GM12878 (cell line): ENCODE data around the gene SBNO2. TPM values are rescaled to one million over a fixed set of nuclear protein-coding genes. Genes with fewer than 3 reads are reported as not detected.

ENCODE experiments used
- ASH2L ChIP-seq: fragments of 300-600, 200-600 bp; sonication (generic); IDR thresholded peaks from 2 replicates; pipeline ENCODE4 v1.6.1; 2017; ENCODE audit warnings: low read depth, mild to moderate bottlenecking, borderline replicate concordance
- BRCA1 ChIP-seq: IDR thresholded peaks from 2 replicates; pipeline ENCODE4 v1.6.1; 2011; ENCODE audit warnings: low read depth, low read length, improper control_type of control experiment
- EGR1 ChIP-seq, 2 experiments: IDR thresholded peaks; 1 replicate in 1 of 2; 2 replicates in 1 of 2; pipeline ENCODE4 v1.6.1; 2011 to 2012; ENCODE audit warnings: low read depth in 2 of 2, low read length in 2 of 2, borderline replicate concordance in 1 of 2, mild to moderate bottlenecking in 1 of 2, moderate library complexity in 1 of 2
- ESRRA ChIP-seq: IDR thresholded peaks from 2 replicates; pipeline ENCODE4 v1.6.1; 2012; ENCODE audit warnings: mild to moderate bottlenecking, low read length, improper control_type of control experiment
- FOS ChIP-seq: IDR thresholded peaks from 3 replicates; pipeline ENCODE4 v1.6.1; 2011; ENCODE audit warnings: borderline replicate concordance; ENCODE audit not compliant: insufficient read length; ENCODE audit errors: extremely low read depth
- IRF5 ChIP-seq: fragments of 450-650 bp; IDR thresholded peaks from 2 replicates; pipeline ENCODE4 v1.6.1; 2017; ENCODE audit warnings: borderline replicate concordance
- PAX8 ChIP-seq: fragments of 450-650 bp; IDR thresholded peaks from 2 replicates; pipeline ENCODE4 v1.6.1; 2017; ENCODE audit warnings: mild to moderate bottlenecking, moderate library complexity
- POLR2AphosphoS2 ChIP-seq: IDR thresholded peaks from 2 replicates; pipeline ENCODE4 v1.6.1; 2011; ENCODE audit warnings: low read depth, mild to moderate bottlenecking, low read length, improper control_type of control experiment, moderate library complexity
- POLR2AphosphoS5 ChIP-seq: IDR thresholded peaks from 2 replicates; pipeline ENCODE4 v1.6.1; 2011; ENCODE audit warnings: mild to moderate bottlenecking, low read length, inconsistent platforms
- POU2F2 ChIP-seq: IDR thresholded peaks from 3 replicates; pipeline ENCODE4 v1.6.1; 2011; ENCODE audit warnings: low read depth, mild to moderate bottlenecking, low read length, borderline replicate concordance
- SMAD1 ChIP-seq: fragments of 450-650 bp; IDR thresholded peaks from 2 replicates; pipeline ENCODE4 v1.6.1; 2018; ENCODE audit warnings: mild to moderate bottlenecking, low read depth; ENCODE audit not compliant: partially characterized antibody
- SRF ChIP-seq, 2 experiments: IDR thresholded peaks; 2 replicates each; pipeline ENCODE4 v1.6.1; 2011; ENCODE audit warnings: low read depth in 2 of 2, low read length in 2 of 2, mild to moderate bottlenecking in 1 of 2, moderate library complexity in 1 of 2
- SUPT20H ChIP-seq: IDR thresholded peaks from 2 replicates; pipeline ENCODE4 v1.6.1; 2011; ENCODE audit warnings: low read depth, mild to moderate bottlenecking, low read length, moderate library complexity, borderline replicate concordance; ENCODE audit not compliant: control insufficient read depth
- SUZ12 ChIP-seq: fragments of 200-600 bp; sonication (generic); IDR thresholded peaks from one replicate; pipeline ENCODE4 v1.6.1; 2018; ENCODE audit warnings: antibody characterized with exemption, mild to moderate bottlenecking; ENCODE audit not compliant: unreplicated experiment
- USF1 ChIP-seq: IDR thresholded peaks from 2 replicates; pipeline ENCODE4 v1.6.1; 2011; ENCODE audit warnings: borderline replicate concordance, low read depth, mild to moderate bottlenecking, moderate library complexity, mixed read lengths, low read length; ENCODE audit not compliant: insufficient read depth; ENCODE audit errors: extremely low read length
- ZBTB4 ChIP-seq: fragments of 450-650 bp; formaldehyde crosslinking; IDR thresholded peaks from 2 replicates; pipeline ENCODE4 v1.4.0; 2022; ENCODE audit warnings: mild to moderate bottlenecking, moderate library complexity
- ZNF24 ChIP-seq: fragments of 450-650 bp; IDR thresholded peaks from 2 replicates; pipeline ENCODE4 v1.6.1; 2017; ENCODE audit warnings: antibody characterized with exemption, mild to moderate bottlenecking
- polyA plus RNA-seq, 11 experiments: library from polyadenylated mRNA; depleted of rRNA in 4 of 11; unstranded in 6 of 11; stranded (reverse) in 5 of 11; fragments of >200 nt; fragmentation: Nextera tagmentation in 4 of 11; fragmentation: Illumina TruSeq in 1 of 11; extraction: Ambion mirVana in 4 of 11; extraction: Trizol in 1 of 11; gene quantifications; 1 replicate in 1 of 11; 2 replicates in 10 of 11; pipeline versions ENCODE4 v1.2.1 to v1.2.3, GENCODE V29; 2011 to 2016; ENCODE audit warnings: inconsistent platforms in 2 of 11, missing spikeins in 2 of 11, low read depth in 1 of 11
- total RNA-seq, 4 experiments: library from RNA; depleted of rRNA in 3 of 4; stranded (reverse); fragments of >200 nt in 3 of 4; fragmentation: Illumina TruSeq in 1 of 4; extraction: Trizol in 1 of 4; gene quantifications; 2 replicates each; pipeline versions ENCODE4 v1.2.1 to v1.2.3, GENCODE V29; 2013 to 2021
- TF ChIP-seq, protein P1 (sequence below): fragments of 450-650 bp; IDR thresholded peaks from 2 replicates; pipeline ENCODE4 v1.6.1; 2017; ENCODE audit warnings: mild to moderate bottlenecking, moderate library complexity

SBNO2 gene
- total and polyA plus RNA-seq, 10 of the 15 experiments (the other 5 are each of a cell fraction or from before 2014, with no cell fraction given) = 0.08 to 44.6 (median 5.4) TPM

GRCh38 chr19:1068009-1069001 is 105.8 kb downstream of the SBNO2 start (continued):
- TF ChIP-seq SUZ12 = no peak
- no peak for TF ChIP-seq BRCA1
- TF ChIP-seq IRF5 = no peak
- no peak for TF ChIP-seq EGR1 (IDR thresholded peaks at IDR 0.05; ENCODE audit: borderline replicate concordance in 1 of 2, low read depth in 2 of 2, low read length in 2 of 2)
- TF ChIP-seq USF1 = no peak
- no peak for TF ChIP-seq PAX8
- no peak for TF ChIP-seq FOS
- no peak for TF ChIP-seq POLR2AphosphoS5
- TF ChIP-seq ESRRA = no peak
- TF ChIP-seq ASH2L = no peak
- TF ChIP-seq ZNF24 = no peak
- no peak for TF ChIP-seq ZBTB4
- TF ChIP-seq, protein P1, sequence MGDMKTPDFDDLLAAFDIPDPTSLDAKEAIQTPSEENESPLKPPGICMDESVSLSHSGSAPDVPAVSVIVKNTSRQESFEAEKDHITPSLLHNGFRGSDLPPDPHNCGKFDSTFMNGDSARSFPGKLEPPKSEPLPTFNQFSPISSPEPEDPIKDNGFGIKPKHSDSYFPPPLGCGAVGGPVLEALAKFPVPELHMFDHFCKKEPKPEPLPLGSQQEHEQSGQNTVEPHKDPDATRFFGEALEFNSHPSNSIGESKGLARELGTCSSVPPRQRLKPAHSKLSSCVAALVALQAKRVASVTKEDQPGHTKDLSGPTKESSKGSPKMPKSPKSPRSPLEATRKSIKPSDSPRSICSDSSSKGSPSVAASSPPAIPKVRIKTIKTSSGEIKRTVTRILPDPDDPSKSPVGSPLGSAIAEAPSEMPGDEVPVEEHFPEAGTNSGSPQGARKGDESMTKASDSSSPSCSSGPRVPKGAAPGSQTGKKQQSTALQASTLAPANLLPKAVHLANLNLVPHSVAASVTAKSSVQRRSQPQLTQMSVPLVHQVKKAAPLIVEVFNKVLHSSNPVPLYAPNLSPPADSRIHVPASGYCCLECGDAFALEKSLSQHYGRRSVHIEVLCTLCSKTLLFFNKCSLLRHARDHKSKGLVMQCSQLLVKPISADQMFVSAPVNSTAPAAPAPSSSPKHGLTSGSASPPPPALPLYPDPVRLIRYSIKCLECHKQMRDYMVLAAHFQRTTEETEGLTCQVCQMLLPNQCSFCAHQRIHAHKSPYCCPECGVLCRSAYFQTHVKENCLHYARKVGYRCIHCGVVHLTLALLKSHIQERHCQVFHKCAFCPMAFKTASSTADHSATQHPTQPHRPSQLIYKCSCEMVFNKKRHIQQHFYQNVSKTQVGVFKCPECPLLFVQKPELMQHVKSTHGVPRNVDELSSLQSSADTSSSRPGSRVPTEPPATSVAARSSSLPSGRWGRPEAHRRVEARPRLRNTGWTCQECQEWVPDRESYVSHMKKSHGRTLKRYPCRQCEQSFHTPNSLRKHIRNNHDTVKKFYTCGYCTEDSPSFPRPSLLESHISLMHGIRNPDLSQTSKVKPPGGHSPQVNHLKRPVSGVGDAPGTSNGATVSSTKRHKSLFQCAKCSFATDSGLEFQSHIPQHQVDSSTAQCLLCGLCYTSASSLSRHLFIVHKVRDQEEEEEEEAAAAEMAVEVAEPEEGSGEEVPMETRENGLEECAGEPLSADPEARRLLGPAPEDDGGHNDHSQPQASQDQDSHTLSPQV = 0 out of 2 replicates have a peak, but pooled peaks have one; percentile 26
- TF ChIP-seq SMAD1 = no peak
- no peak for TF ChIP-seq SUPT20H
- no peak for TF ChIP-seq SRF (IDR thresholded peaks at IDR 0.05; ENCODE audit: low read depth in 2 of 2, low read length in 2 of 2)
- no peak for TF ChIP-seq POU2F2
- TF ChIP-seq POLR2AphosphoS2 = 0 out of 2 replicates have a peak, but pooled peaks have one; percentile 18
